ENCODE results near the gene PPP1R26. TPM values are rescaled to one million over a fixed set of nuclear protein-coding genes. Genes with fewer than 3 reads are reported as not detected.

Gene PPP1R26
- total RNA-seq, 1 donor from 2014 or later = 22.8 TPM

- no peak overlapping the region for H3K4me3 ChIP-seq
- peaks cover 2% of the 10 kb centered on the region for H3K4me1 ChIP-seq
- TF ChIP-seq CTCF (IDR thresholded peaks at IDR 0.05) = no peak
- intact Hi-C loops (cut with DNase I) = no loop called here
- H3K27me3 ChIP-seq (ENCODE audit: low read depth) = no peaks in the 10 kb centered on the region
- H3K36me3 ChIP-seq = peaks cover 31% of the 10 kb centered on the region
- no peaks in the 10 kb centered on the region for H3K9me3 ChIP-seq
- ATAC-seq (no peak), DNase-seq (peak; percentile 29)
- H3K27ac ChIP-seq = no peak overlapping the region
Measured at GRCh38 chr9:135507104-135508035, 27.8 kb downstream of the PPP1R26 start.

- H3K27ac ChIP-seq = no peak overlapping the region
- H3K4me1 ChIP-seq = no peaks in the 10 kb centered on the region
- DNase-seq (peak; percentile 14), ATAC-seq (no peak)
- no peak for TF ChIP-seq CTCF (IDR thresholded peaks at IDR 0.05)
- no peak overlapping the region for H3K4me3 ChIP-seq
- peaks cover 23% of the 10 kb centered on the region for H3K36me3 ChIP-seq
- intact Hi-C loops (cut with DNase I) = no loop called here
- no peaks in the 10 kb centered on the region for H3K9me3 ChIP-seq
- H3K27me3 ChIP-seq (ENCODE audit: low read depth) = no peaks in the 10 kb centered on the region
Measured at GRCh38 chr9:135508211-135508820, 28.7 kb downstream of the PPP1R26 start.

GRCh38 chr9:135509458-135509857 lies 29.9 kb downstream of the PPP1R26 start:
- Histone ChIP-seq H3K4me3 (no peak overlapping the region), H3K27me3 (ENCODE audit: low read depth) (no peaks in the 10 kb centered on the region), H3K36me3 (peaks cover 11% of the 10 kb centered on the region), H3K4me1 (no peaks in the 10 kb centered on the region), H3K27ac (no peak overlapping the region), H3K9me3 (no peaks in the 10 kb centered on the region)
- ATAC-seq = no peak
- TF ChIP-seq CTCF (IDR thresholded peaks at IDR 0.05) = no peak
- intact Hi-C loops (cut with DNase I) = no loop called here
- DNase-seq = no peak

GRCh38 chr9:135512241-135512603 lies 32.6 kb downstream of the PPP1R26 start:
- DNase-seq (no peak), ATAC-seq (no peak)
- TF ChIP-seq CTCF (IDR thresholded peaks at IDR 0.05) = no peak
- H3K9me3 ChIP-seq = no peaks in the 10 kb centered on the region
- H3K4me1 ChIP-seq = no peaks in the 10 kb centered on the region
- H3K4me3 ChIP-seq = no peak overlapping the region
- intact Hi-C loops (cut with DNase I) = no loop called here
- H3K36me3 ChIP-seq = no peaks in the 10 kb centered on the region
- H3K27me3 ChIP-seq (ENCODE audit: low read depth) = peaks cover under 1% of the 10 kb centered on the region
- H3K27ac ChIP-seq = no peak overlapping the region

- ATAC-seq (no peak), DNase-seq (no peak)
- Histone ChIP-seq H3K27me3 (ENCODE audit: low read depth) (peaks cover 5% of the 10 kb centered on the region), H3K4me1 (no peaks in the 10 kb centered on the region), H3K9me3 (no peaks in the 10 kb centered on the region), H3K36me3 (no peaks in the 10 kb centered on the region), H3K4me3 (no peak overlapping the region), H3K27ac (no peak overlapping the region)
- intact Hi-C loops (cut with DNase I) = no loop called here
- TF ChIP-seq CTCF (IDR thresholded peaks at IDR 0.05) = no peak
Measured at GRCh38 chr9:135512904-135513303, 33.3 kb downstream of the PPP1R26 start.

All from lower lobe of right lung (tissue), 2 donors.